Measurements from ENCODE around the gene NOSIP. TPM values are rescaled to one million over a fixed set of nuclear protein-coding genes. Genes with fewer than 3 reads are reported as not detected.
A peak's percentile ranks its signal among the peaks of the same experiment; 100 is the strongest.

NOSIP gene
- total RNA-seq, 2 experiments from 2014 or later: 75.6 to 79.4 TPM

DNA sequence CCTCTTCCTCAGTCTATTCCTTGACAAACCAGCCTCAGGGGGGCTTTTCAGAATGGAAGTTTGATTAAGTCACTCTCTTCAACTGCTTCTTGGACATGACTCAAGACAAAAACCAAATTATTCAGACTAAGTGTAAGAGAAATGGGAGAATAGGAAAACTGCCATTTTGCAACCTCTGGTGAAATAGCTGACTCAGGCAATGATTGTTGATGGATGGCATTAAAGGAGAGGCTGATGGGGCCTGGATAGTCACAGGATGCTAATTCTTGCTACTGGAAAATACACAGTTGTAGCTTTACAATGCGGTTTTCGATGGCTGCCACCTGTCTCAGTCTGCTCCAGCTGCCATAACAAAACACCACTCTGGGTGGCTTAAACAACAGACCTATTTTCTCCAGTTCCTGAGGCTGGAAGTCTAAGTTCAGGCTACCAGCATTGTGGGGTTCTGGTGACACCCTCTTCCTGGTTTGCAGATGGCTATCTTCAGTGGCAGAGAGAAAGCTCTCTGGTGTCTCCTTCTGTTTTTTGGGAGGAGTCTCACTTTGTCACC is 6.1 kb downstream of the NOSIP start:
- DNase-seq (no peak), ATAC-seq (no peak)
- Mint-ChIP-seq H3K4me3 (no peak overlapping the region), H3K27me3 (no peaks in the 10 kb centered on the region), H3K27ac (peak overlapping the region; percentile 32), H3K9me3 (no peaks in the 10 kb centered on the region), H3K36me3 (ENCODE audit: low read depth) (peaks cover 13% of the 10 kb centered on the region), H3K4me1 (ENCODE audit: low read depth) (peaks cover 40% of the 10 kb centered on the region)
- ChIA-PET CTCF (interaction anchor here (1.0 to 9.1 kb wide), 4 partner anchors 12 to 104 kb away, joined by 3 to 185 read pairs (median 44); no protein-coding TSS in a partner anchor), POLR2A (interaction anchor here (0.7 to 1.9 kb wide), 3 partner anchors 15 to 63 kb away, joined by 3 to 5 read pairs (median 3); no protein-coding TSS in a partner anchor)
- intact Hi-C loops (cut with micrococcal nuclease): no loop called here
- TF ChIP-seq, protein P1, sequence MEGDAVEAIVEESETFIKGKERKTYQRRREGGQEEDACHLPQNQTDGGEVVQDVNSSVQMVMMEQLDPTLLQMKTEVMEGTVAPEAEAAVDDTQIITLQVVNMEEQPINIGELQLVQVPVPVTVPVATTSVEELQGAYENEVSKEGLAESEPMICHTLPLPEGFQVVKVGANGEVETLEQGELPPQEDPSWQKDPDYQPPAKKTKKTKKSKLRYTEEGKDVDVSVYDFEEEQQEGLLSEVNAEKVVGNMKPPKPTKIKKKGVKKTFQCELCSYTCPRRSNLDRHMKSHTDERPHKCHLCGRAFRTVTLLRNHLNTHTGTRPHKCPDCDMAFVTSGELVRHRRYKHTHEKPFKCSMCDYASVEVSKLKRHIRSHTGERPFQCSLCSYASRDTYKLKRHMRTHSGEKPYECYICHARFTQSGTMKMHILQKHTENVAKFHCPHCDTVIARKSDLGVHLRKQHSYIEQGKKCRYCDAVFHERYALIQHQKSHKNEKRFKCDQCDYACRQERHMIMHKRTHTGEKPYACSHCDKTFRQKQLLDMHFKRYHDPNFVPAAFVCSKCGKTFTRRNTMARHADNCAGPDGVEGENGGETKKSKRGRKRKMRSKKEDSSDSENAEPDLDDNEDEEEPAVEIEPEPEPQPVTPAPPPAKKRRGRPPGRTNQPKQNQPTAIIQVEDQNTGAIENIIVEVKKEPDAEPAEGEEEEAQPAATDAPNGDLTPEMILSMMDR (IDR thresholded peaks at IDR 0.05): no peak

DNA sequence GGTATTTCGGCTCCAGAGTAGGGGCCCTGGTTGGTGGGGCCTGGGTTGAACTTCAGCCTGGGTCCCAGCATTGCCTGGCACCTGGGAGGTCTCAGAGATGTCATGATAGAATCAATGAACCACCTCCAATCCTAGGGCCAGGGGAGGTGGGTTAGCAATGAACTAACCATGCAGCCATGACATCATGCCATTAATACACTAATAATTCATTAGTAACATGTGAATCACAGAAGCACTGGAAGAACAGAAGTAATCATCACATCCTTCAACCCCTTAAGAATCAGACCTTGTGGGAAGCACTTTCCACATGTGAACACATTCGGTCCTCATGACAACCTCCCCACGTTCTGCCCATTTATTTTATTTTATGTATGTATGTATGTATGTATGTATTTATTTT is 6.9 kb downstream of the NOSIP start:
- H3K27me3 Mint-ChIP-seq: no peaks in the 10 kb centered on the region
- intact Hi-C loops (cut with micrococcal nuclease): no loop called here
- CTCF ChIA-PET: interaction anchor here (1.2 to 9.1 kb wide), 4 partner anchors 11 to 67 kb away, joined by 3 to 185 read pairs (median 44); no protein-coding TSS in a partner anchor
- H3K4me3 Mint-ChIP-seq: no peak overlapping the region
- H3K9me3 Mint-ChIP-seq: no peaks in the 10 kb centered on the region
- DNase-seq (no peak), ATAC-seq (no peak)
- H3K36me3 Mint-ChIP-seq (ENCODE audit: low read depth): peaks cover 13% of the 10 kb centered on the region
- no peak overlapping the region for H3K27ac Mint-ChIP-seq
- peaks cover 37% of the 10 kb centered on the region for H3K4me1 Mint-ChIP-seq (ENCODE audit: low read depth)
- TF ChIP-seq, protein P1 (IDR thresholded peaks at IDR 0.05): no peak
- POLR2A ChIA-PET: interaction anchor here (0.6 to 1.7 kb wide), 3 partner anchors 27 to 62 kb away, joined by 3 read pairs; no protein-coding TSS in a partner anchor

DNA sequence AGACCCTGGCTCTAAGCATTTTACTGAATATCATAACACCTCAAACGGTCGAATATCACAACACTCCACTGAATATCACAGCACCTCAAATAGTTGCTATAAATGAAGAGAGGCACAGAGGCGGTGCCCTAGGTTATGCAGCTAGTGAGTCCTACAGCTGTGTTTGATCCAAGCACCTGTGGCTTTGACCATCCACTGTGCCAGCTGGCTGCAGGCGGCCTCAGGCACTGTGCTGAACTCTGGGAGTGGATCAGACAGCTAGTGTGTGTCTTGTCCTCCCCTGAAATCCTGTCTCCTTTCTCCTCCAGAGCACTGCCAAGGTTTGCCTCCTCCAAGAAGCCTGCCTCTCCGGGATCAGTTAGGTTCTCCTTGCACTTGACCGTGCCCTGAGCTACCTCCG is 7.3 kb downstream of the NOSIP start:
- no peak for ATAC-seq
- intact Hi-C loops (cut with micrococcal nuclease): no loop called here
- peaks cover 38% of the 10 kb centered on the region for H3K4me1 Mint-ChIP-seq (ENCODE audit: low read depth)
- no peak for DNase-seq
- TF ChIP-seq, protein P1 (IDR thresholded peaks at IDR 0.05): no peak
- H3K27ac Mint-ChIP-seq: no peak overlapping the region
- H3K27me3 Mint-ChIP-seq: no peaks in the 10 kb centered on the region
- POLR2A ChIA-PET: interaction anchor here (0.6 to 1.0 kb wide), 2 partner anchors 27 to 39 kb away, joined by 3 read pairs; no protein-coding TSS in a partner anchor
- no peaks in the 10 kb centered on the region for H3K9me3 Mint-ChIP-seq
- no peak overlapping the region for H3K4me3 Mint-ChIP-seq
- H3K36me3 Mint-ChIP-seq (ENCODE audit: low read depth): peaks cover 15% of the 10 kb centered on the region
- CTCF ChIA-PET: interaction anchor here (1.2 to 9.1 kb wide), 5 partner anchors 14 to 66 kb away, joined by 3 to 185 read pairs (median 65); no protein-coding TSS in a partner anchor

DNA sequence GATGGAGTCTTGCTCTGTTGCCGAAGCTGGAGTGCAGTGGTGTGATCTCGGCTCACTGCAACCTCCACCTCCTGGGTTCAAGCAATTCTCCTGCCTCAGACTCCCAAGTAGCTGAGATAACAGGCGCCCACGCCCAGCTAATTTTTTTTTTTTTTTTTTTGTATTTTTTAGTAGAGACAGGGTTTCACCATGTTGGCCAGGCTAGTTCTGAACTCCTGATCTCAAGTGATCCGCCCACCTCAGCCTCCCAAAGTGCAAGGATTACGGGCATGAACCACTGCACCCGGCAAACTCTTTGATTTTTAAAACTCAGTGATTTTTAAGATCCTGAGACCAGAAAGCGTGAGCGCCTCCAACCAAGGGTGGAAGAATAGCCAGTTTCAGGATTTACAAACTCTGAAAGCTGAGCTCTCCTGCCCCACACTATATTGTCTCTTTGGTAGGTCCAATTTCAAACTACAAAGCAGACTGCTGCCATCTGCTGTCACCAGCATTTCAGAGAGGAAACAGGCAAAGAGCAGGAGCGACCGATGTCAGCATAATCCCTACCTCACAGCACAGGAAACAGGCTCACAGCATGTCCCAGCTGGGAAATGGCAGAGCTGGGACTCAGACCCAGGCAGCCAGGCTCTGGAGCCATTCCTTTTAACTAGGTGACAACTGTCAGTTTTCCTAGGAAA is 9.2 kb downstream of the NOSIP start:
- ChIA-PET CTCF (interaction anchor here (1.0 to 9.1 kb wide), 22 partner anchors 9 to 180 kb away, joined by 3 to 185 read pairs (median 6); partner anchors contain the start of genes FCGRT, NOSIP and PRRG2), POLR2A (interaction anchor here (0.8 to 4.3 kb wide), 7 partner anchors 8 to 63 kb away, joined by 3 to 47 read pairs (median 4); partner anchors contain the start of genes NOSIP and PRRG2)
- peaks cover 40% of the 10 kb centered on the region for H3K4me1 Mint-ChIP-seq (ENCODE audit: low read depth)
- TF ChIP-seq, protein P1 (IDR thresholded peaks at IDR 0.05): no peak
- H3K27ac Mint-ChIP-seq: peak overlapping the region; percentile 38
- H3K9me3 Mint-ChIP-seq: no peaks in the 10 kb centered on the region
- intact Hi-C loops (cut with micrococcal nuclease): loop anchor here (2.0 kb wide), 1 partner anchor 68 kb away; no protein-coding TSS in a partner anchor
- H3K27me3 Mint-ChIP-seq: no peaks in the 10 kb centered on the region
- peak; percentile 52 for DNase-seq
- ATAC-seq: no peak
- no peak overlapping the region for H3K4me3 Mint-ChIP-seq
- H3K36me3 Mint-ChIP-seq (ENCODE audit: low read depth): peaks cover 14% of the 10 kb centered on the region

Data from activated CD8-positive, alpha-beta T cell treated with anti-CD3 and anti-CD28 coated beads for 36 hours (primary cell).